ENCODE data around the gene SPA17.
A peak's percentile ranks its signal among the peaks of the same experiment; 100 is the strongest.

Gene SPA17

GRCh38 chr11:124663861-124664260, 9.8 kb upstream of the SPA17 start:
- DNase-seq: no peak

DNA sequence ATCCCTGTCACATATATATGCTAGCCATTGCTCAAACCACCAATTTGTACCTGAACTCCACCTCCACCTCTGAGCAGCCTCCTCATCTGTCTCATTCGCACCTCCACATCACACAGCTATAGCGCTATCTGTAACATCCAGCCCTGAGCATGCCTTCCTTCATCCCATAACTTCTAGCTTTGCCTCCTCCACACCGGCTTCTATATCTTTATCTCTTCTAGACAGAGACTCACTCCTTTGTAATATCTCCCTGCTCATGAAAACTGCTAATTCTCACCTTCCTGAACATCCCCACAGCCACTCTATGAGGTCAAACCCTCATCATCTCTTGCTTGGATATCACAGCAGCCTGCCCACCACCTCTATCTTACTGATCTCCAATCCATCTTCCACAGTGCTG, 6.1 kb upstream of the SPA17 start:
- no peak for DNase-seq

DNA sequence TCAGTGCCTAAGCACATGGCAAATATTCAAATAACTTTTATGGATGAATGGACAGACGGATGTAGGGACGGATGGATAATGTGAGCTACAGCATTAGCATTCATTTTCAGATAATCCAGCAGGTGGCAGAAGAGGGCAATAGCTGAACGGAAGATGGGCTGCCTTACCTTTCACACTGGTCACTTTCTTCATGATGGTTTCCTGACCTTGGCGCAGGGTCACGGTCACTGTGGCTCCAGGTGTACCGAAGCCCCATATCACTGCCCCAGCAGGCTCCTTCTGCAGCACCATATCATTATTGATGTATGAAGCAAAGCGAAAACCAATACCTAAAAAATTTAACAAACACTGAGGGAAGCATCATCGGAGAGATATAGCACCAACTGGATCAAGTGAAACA, 4.5 kb upstream of the SPA17 start:
- DNase-seq: no peak

DNA sequence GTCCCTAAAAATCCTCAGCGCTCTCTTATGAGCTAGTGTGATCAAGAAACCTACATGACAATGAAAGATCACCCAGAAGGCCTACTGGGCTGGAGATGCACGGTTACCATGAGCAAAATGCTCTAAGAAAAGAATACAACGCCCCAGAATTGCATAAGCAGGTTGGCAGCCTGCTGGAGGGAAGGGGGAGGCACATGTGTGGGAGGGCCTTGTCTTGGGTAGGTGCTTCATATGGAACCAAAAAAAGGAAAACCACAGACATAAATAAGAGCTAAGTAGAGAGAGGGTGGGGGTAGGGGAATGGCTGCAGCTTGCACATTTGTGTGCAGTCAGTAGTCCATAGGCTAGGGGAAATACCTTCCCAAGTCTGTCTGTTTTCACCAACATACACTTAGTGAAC, 3.0 kb upstream of the SPA17 start:
- DNase-seq: peak; percentile 10

DNA sequence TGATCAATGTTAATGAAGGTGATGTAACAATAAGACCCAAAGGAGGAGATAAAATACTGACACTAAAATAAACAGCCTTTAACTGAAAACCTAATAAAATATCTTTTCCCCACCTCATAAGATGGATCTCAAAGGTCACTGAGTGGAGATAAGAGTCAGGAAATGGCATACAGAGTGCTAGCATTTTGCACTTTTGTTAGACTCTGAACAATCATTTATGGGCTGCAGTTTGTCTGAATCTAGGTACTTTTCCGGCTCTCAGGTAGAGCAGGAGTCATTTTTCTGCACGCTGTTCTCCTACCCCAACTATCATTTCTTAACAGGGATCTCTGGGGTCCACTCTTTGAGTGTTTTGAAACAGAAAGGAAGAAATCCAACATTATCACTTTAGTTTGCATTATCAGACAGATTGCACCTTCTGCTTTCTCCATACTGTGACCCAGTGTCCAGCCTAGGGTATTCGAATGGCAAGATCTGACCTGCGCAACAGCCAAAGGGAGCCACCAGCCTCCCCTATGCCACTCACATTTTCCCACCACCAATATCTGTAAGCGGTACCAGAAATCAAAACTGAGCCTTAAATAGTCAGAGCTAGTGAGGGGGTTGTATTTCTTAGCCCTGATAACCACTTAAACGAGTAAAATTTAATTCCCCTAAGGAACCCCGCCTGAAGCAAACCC, 1.0 kb upstream of the SPA17 start:
- no peak for DNase-seq

DNA sequence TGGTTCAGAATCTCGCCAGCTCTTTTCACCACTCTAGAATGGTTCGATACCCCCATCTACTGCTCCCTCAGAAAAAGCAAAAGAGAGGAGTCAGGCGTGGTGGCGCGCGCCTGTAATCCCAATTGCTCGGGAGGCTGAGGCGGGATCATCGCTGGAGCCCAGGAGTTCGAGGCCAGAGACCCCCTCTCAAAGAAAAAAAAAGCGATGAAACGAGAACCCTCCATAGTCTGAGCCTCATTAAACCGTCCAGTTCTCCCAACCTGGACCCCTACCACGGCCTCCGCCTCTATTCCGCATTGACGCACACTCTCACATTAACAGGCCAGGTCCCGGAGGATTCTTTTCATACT, 439 bp downstream of the SPA17 start:
- DNase-seq: no peak

- no peak for DNase-seq
These were observed 867 bp downstream of the SPA17 start for GRCh38 chr11:124674571-124674970.

- DNase-seq: no peak
These were observed 2.7 kb downstream of the SPA17 start for GRCh38 chr11:124676386-124676785.

GRCh38 chr11:124678416-124678815, 4.7 kb downstream of the SPA17 start:
- DNase-seq: no peak

DNA sequence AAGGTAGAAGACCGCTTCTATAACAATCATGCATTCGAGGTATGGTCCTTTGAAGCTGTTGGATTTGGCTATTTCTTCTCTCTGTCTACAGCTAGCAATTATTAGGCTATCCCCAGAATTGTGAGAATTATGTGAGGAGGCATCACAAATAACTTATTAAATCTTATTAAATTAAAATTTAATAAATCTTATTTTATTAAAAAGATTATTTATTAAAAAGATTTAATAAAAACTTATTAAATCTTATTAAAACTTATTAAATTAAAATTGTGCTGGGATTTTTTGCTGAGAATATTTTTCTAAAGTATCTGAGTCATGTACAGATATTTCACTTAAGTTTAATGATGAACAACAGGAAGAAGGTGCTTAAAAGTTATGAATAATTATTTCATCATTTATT, 7.7 kb downstream of the SPA17 start:
- DNase-seq: no peak

DNA sequence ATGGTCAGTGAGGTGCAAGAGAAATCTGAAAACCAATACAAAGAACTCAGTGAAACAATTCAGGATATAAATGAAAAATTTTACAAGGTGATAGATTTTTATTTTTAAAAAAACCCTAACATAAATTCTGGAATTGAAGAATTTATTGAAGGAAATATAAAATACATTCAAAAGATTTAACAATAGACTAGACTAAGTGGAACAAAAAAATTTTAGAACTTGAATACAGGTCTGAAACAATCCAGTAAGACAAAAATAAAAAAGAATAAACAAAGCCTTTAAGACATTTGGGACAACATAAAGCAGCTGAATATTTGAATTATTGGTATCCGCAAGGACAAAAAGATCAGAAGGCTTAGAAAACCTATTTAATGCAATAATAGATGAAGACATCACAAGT, 8.7 kb downstream of the SPA17 start:
- no peak for DNase-seq

DNA sequence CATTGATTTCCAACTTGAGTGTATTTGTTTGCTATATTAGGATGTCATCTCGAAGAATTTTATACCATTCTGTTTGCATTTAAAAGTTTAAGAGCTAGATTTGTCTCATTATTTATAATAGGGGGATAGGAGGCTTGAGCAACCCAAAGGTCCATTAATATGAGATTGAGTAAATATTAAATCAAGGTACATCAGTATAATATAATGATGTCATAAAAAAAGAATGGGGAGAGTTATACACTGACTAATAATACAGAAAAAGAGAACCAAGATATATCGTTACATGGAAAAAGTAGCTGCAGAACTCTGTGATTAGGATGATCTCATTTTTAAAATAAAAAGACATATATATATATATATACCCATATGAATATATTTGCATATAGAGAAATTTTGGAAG, 19.4 kb downstream of the SPA17 start:
- no peak for DNase-seq

DNA sequence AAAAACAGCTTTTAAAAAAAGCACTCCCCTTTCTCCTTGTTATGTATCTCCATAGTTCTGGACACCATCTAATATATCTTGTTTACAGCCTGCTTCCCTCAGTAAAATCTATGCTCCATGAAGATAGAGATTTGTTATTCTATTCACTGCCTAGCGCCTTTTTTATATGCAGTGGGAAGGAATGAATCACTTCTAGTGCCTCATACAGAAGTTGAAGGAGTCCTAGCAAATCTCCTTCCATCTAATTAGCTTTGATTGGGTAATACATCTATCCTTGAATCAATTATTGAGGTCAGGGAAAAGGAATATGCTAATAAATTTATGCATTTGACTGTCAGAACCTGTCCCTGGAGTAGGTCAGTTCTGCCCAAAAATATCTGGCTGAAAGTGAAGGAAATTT, 25.8 kb downstream of the SPA17 start:
- DNase-seq: no peak

DNA sequence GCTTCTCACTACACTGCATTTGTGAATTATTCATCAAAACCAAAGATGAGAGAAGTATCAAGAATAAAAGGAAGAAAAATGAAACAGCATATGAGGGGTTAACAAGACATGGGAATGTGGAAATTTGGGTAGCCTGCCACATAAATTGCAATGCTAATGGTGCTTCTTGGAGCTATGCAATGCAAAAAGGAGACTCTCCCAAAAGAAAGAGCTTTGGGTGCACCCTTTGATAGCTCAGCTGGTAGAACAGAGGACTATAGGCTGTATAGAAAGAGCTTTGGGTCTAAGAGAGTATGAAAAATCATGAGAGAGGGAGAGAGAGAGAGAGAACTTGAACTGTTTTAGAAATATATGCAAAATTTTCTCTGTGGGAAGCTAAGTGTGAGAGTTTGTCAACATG, 26.3 kb downstream of the SPA17 start:
- no peak for DNase-seq

DNA sequence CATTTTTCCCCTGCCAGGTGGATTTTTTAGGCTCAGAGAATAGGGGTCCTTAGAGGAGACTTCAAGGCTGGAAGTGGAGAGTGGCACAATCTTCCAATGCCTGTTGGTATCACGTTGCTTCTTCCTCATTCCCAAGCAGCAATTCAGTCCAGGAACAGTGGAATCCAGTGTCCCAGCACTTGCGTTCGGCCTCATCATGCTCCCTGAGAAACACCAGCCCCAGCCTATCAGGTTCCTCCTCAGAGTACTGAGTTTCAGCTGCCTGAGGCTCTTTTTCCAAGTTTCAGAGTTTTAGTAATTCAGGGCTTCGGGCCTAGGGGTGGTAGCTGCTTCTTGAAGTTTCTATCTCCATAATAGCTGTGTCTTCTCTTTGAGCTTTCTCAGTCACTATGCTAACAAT, 34.1 kb downstream of the SPA17 start:
- no peak for DNase-seq

DNA sequence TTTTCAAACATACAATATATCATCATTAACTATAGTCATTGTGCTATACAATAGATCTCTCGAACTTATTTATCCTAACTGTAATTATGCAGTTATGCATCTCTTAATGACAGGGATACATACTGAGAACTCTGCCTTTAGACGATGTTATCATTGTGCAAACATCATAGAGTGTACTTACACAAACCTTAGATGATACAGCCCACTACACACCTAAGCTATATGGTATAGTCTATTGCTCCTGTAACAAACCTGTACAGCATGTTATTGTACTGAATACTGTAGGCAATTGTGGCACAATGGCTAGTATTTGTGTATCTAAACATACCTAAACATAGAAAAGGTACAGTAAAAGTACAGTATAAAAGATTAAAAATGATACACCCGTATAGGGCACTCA, 38.7 kb downstream of the SPA17 start:
- DNase-seq: no peak

GRCh38 chr11:124716591-124716990, 42.9 kb downstream of the SPA17 start:
- DNase-seq: no peak

DNA sequence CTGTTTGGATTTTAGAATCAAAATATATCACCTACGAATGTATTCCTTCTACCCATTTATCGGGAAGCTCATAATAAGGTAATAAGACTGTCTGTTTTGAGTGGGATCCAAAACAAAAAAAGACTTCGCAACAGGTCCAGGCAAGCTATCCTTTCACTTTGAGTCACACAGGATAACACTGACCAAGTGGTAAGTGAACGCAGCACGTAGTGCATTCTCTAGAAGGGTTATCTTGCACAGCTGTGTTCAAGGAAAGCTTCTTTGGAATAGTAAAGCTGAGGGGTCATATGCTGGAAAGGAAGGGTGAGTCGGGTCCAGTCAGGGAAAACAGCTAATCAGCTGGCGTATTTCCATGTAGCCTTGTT, 43.7 kb downstream of the SPA17 start:
- no peak for DNase-seq

- no peak for DNase-seq
These were observed 44.3 kb downstream of the SPA17 start for GRCh38 chr11:124717786-124718651.

DNA sequence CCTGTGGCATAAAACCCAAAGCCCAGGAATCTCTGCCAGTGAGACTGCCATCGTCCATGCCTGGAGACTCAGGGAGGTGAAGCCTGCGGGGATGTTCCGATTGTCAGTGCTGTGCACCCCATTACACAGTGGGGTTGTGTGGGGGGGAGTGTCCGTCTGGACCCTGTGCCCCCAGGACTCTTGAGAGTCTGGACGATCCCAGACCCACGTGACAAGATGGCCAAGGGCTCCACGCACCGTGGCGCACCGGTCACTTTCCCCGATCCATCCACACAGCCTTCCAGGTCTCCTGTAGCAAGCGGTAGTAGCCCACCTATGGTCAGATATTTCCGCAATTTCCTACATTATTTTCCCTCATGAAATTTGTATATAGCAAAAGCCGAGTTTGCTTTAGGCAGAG, 45.1 kb downstream of the SPA17 start:
- DNase-seq: no peak

DNA sequence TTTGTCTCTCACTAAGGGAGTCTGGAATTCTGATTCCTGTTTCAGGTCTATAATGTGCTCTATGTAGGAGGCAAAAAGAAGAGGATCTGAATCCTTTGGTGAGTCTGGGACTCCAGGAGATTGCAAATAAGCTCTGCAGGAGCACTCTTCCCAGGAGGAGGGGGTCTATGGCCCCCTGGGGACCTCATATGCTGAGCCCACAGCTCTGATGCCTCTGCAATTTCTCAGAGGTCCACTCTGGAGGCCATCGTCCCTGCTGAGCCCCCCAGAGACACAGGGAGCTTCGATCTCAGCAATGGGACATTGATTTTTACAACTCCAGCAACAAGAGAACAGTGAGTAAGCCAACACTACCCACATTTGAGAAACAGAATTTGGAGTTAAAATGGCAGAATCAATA, 45.8 kb downstream of the SPA17 start:
- no peak for DNase-seq

DNA sequence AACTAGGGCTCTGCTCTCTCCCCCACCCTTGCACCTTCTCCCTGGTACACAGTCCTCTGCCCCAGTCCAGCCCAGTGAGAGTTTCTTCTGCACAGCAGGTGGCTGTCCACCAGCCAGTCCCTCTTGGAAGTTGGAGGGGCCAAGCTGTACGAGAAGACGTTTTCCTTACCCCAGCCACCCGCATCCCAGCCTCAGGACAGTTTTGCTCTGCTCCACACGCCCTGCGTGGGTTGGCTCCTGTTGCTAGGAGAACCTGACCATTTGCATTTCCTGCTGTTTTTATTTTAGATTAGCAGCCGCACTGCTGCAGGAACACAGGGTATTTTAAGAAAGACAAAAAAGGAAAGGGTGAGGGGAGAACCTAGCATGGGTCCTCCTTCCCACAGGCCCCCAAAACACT, 48.5 kb downstream of the SPA17 start:
- DNase-seq: no peak

GRCh38 chr11:124724979-124725718, 51.4 kb downstream of the SPA17 start:
- DNase-seq: no peak

GRCh38 chr11:124725719-124726105, 52.0 kb downstream of the SPA17 start:
- no peak for DNase-seq
